T-helper 2 cell treated with Interferon-gamma antibody and Interleukin-4, amounts not matched to agents 5 μg/mL and 100 μg/mL, for 36 hours (primary cell): ENCODE measurements around the gene EXO1.
"Not testable (repeated sequence)": the region's sequence is repeated elsewhere in the genome, so short reads cannot be mapped to it uniquely, and the experiment has no call there.

Experiments used
- DNase-seq: peaks from one replicate; pipeline ENCODE4 v3.0.0; 2021; ENCODE audit warnings: low spot score
- H3K27ac Mint-ChIP-seq: one replicate; pipeline ENCODE4 v1.8.0; 2021; ENCODE audit warnings: mild to moderate bottlenecking, mixed read lengths
- H3K27me3 Mint-ChIP-seq: one replicate; pipeline ENCODE4 v1.8.0; 2021; ENCODE audit warnings: low read depth, mixed read lengths
- H3K36me3 Mint-ChIP-seq: one replicate; pipeline ENCODE4 v1.8.0; 2021; ENCODE audit warnings: low read depth, mixed read lengths
- H3K4me1 Mint-ChIP-seq: one replicate; pipeline ENCODE4 v1.8.0; 2021; ENCODE audit warnings: low read depth, mixed read lengths
- H3K4me3 Mint-ChIP-seq: one replicate; pipeline ENCODE4 v1.8.0; 2022; ENCODE audit warnings: mild to moderate bottlenecking, moderate library complexity, mixed read lengths
- H3K9me3 Mint-ChIP-seq: one replicate; pipeline ENCODE4 v1.8.0; 2021; ENCODE audit warnings: mixed read lengths

The EXO1 gene

DNA sequence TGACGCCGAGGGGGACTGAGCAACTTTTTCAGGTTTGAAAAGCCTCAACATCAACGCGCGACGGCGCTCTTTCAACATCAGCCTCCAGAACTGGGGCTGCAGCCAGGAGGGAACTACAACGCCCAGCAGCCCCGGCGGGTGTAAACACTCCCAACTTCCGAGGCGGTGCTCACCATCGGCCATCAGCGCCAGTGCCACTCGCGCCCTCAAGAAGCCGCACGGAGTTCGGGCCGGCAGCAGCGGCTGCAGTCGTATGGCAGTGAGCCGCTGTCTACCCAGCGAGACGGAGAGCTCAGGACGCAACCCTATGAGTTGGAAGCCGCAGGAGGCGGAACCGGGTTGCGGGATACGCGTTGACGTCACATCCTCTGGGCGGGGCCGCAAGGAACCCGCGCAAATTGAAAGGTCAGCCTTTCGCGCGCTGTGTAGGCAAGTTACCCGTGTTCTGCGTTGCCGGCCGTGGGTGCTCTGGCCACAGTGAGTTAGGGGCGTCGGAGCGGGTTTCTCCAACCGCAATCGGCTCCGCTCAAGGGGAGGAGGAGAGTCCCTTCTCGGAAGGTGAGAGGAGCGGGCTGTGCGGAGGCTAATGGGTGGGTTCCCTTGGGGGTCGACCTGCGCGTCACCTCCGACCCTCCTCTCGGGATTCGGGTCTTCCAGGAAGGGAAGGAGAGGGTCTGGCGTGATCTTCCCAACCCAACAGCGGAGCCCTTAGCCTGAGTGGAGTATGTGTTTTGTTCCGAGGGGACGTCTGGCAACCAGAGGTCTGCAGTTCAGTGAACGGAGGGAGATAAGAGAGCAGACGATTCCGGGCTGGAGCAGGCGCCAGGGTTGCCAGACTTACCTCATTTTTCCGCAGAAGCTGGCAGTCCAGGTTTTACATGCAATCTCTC is at the start of gene EXO1:
Gene EXO1, plus strand, starts transcription at position 409 of the 890 bp plus-strand sequence. CDS start 2,222 bp downstream, outside the sequence.
- H3K9me3 Mint-ChIP-seq, result no peaks in the 10 kb centered on the region
- H3K36me3 Mint-ChIP-seq, result peaks cover 17% of the 10 kb centered on the region
- peak; percentile 89 for DNase-seq
- H3K27me3 Mint-ChIP-seq, result no peaks in the 10 kb centered on the region
- peaks cover 27% of the 10 kb centered on the region for H3K4me1 Mint-ChIP-seq
- peak within 1 kb of the TSS; percentile 95 for H3K4me3 Mint-ChIP-seq
- peak within 1 kb of the TSS; percentile 98 for H3K27ac Mint-ChIP-seq

DNA sequence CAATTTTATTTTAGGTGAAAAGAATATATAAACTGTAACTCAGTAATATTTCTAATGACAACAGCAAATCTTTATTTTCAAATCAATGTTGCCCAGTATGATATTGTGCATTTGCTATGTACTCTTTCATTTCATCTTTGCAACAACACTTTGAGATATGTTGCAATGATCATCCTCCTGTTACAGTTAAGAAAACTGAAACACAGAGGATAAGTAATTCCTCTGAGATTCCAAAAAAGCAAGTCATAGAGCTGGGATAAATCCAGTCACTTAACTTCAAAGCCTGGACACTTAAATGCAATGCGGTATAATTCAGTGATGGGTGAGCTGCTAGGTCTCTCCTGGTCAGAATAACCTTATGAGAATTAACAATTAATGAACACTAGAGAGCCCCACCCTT is 48.6 kb upstream of the EXO1 start:
- H3K36me3 Mint-ChIP-seq, result no peaks in the 10 kb centered on the region
- no peaks in the 10 kb centered on the region for H3K9me3 Mint-ChIP-seq
- H3K4me1 Mint-ChIP-seq, result no peaks in the 10 kb centered on the region
- H3K27ac Mint-ChIP-seq, result no peak overlapping the region
- H3K27me3 Mint-ChIP-seq, result peaks cover 2% of the 10 kb centered on the region
- no peak for DNase-seq
- H3K4me3 Mint-ChIP-seq, result no peak overlapping the region

DNA sequence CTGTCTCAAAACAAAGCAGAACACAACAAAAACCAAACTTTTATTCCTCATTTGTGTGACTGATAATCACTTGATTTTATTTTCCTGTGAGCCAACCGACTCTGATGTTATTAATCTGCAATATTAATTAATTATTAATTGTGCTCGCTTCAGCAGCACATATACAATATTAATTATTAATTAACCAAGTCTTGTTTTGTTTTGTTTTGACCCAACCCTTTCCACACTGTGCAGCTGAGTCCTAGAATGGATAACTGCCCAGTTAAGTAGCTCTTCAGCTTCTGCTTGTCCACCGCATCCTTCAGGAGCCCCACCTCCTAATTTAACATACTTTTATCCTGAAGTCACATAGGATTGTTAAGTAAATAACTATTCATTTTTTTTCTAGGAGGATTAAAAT is 47.4 kb upstream of the EXO1 start:
- peaks cover 2% of the 10 kb centered on the region for H3K27me3 Mint-ChIP-seq
- H3K36me3 Mint-ChIP-seq, result no peaks in the 10 kb centered on the region
- no peak overlapping the region for H3K4me3 Mint-ChIP-seq
- no peak overlapping the region for H3K27ac Mint-ChIP-seq
- H3K4me1 Mint-ChIP-seq, result no peaks in the 10 kb centered on the region
- no peak for DNase-seq
- H3K9me3 Mint-ChIP-seq, result no peaks in the 10 kb centered on the region

DNA sequence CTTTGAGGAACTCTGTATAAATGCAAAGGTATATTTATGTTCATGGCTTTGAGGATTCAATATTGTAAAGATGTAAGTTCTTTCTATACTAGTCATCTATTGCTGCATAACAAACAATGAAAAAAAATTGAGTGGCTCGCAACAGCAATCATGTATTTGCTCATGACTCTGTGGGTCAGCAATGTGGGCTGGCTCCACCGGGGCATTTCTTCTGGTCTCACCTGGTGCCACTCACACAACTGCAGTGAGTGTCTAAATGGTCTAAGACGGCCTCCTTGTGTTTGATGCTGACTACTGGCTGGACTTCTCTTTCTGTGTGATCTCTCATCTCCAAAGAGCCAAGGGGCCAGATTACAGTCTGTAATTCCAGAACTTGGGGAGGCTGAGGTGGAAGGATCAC is 45.1 kb upstream of the EXO1 start:
- Mint-ChIP-seq H3K36me3 (no peaks in the 10 kb centered on the region), H3K27me3 (peaks cover 2% of the 10 kb centered on the region), H3K9me3 (no peaks in the 10 kb centered on the region), H3K4me1 (no peaks in the 10 kb centered on the region), H3K27ac (no peak overlapping the region), H3K4me3 (no peak overlapping the region)
- DNase-seq, result no peak

DNA sequence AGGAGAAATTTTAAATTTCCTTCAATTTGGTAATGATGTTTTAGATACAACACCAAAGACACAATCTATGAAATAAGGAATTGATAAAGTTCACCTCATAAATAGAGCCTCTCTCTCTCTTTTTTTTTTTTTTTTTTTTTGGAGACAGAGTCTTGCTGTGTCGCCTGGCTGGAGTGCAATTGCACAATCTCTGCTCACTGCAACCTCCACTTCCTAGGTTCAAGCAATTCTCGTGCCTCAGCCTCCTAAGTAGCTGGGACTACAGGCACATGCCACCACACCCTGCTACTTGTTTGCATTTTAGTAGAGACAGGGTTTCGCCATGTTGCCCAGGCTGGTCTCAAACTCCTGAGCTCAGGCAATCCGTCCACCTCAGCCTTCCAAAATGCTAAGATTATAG is 43.3 kb upstream of the EXO1 start:
- not testable (repeated sequence) for H3K9me3 Mint-ChIP-seq, H3K27ac Mint-ChIP-seq, H3K27me3 Mint-ChIP-seq, DNase-seq, H3K4me3 Mint-ChIP-seq, H3K36me3 Mint-ChIP-seq, H3K4me1 Mint-ChIP-seq

DNA sequence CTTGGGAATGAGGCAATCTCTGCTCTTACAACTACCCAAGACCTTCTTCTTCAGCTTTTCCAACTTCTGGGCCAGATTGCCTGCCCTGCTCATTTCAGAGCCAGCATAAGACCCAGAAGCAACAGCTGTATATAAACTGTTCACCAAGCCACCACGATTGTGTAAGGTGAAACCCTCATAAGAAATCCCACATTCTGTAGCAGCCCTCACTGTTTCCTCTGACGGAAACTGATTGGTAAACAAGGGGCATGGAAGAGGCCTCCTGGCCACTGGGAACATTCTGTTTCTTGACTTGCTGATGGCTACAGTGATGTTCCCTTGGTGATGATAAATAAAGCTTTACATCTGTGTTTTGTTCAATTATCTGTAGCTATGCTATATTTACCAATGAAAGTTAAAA is 39.7 kb upstream of the EXO1 start:
- Mint-ChIP-seq H3K4me3 (no peak overlapping the region), H3K9me3 (no peaks in the 10 kb centered on the region), H3K27me3 (no peaks in the 10 kb centered on the region), H3K4me1 (no peaks in the 10 kb centered on the region), H3K36me3 (no peaks in the 10 kb centered on the region), H3K27ac (no peak overlapping the region)
- no peak for DNase-seq

DNA sequence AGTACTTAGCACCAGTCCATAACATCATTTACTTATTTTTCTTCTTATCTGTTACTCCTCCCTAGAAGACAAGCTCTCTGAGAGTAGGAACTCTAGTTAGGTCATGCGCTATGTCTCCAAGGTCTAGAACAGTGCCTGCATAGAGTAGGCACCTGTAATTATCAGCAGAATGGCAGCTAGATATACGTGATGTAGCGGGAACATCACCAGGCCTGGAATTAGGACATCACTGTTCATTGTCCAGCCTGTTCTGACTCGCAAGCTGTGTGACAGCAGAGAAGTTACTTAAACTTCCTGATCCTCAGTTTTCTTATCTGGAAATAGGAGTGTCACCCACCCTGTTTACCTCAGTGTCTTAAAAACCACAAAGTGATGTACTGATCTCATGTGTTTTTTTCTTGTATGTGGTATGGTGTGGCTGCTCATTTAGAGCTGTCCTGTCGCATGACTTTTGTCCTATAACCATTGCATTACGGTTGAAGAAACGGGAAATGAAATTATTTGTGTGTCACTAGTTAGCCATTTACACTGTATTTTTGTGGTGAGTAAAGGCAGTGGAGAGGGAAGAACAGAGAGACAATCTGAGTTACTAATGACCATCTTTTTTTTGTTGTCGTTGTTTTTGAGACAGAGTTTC is 37.1 kb upstream of the EXO1 start:
- H3K9me3 Mint-ChIP-seq, result no peaks in the 10 kb centered on the region
- H3K4me3 Mint-ChIP-seq, result no peak overlapping the region
- no peaks in the 10 kb centered on the region for H3K36me3 Mint-ChIP-seq
- no peaks in the 10 kb centered on the region for H3K27me3 Mint-ChIP-seq
- no peak overlapping the region for H3K27ac Mint-ChIP-seq
- H3K4me1 Mint-ChIP-seq, result no peaks in the 10 kb centered on the region
- DNase-seq, result no peak

DNA sequence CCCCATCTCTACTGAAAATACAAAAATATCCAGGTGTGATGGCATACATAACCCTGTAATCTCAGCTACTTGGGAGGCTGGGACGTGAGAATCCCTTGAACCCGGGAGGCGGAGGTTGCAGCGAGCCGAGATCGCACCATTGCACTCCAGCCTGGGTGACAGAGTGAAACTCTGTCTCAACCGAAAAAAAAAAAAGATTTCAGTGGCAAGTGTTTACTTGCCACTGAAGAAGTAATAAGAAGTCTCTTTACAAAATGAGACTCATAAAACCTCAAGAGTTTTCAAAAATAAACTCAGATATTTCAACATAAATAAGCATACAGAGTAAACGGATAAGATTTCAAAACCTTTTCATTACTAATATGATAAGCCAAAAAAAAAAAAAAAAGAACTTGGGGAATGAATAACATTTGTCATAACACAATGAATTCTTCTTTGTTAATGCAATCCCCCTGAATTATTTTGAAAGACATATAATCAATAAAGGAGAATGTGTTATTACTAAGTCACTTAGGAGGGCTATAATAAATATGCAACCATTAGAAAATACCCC is 34.2 kb upstream of the EXO1 start:
- no peaks in the 10 kb centered on the region for H3K36me3 Mint-ChIP-seq
- H3K27ac Mint-ChIP-seq, result no peak overlapping the region
- no peak for DNase-seq
- H3K27me3 Mint-ChIP-seq, result peaks cover 2% of the 10 kb centered on the region
- H3K4me1 Mint-ChIP-seq, result no peaks in the 10 kb centered on the region
- H3K4me3 Mint-ChIP-seq, result no peak overlapping the region
- H3K9me3 Mint-ChIP-seq, result no peaks in the 10 kb centered on the region

DNA sequence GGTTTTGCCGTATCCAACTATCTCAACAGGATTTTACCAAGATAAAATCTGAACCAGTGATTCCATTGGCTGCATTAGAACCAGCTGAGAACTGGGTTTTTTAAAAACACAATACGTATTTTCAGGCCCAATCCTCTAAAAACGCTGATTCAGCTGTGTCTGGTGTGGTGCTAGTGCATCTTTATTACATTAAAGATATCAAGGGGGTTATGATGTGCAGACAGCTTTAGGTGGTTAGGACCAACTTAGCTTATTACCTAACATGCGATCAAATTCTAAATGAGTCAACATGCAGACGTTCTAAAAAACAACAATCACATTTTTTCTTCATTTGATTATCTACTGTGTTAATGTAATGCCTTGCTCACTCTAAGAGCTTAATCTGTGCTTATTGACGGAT is 32.0 kb upstream of the EXO1 start:
- H3K4me3 Mint-ChIP-seq, result no peak overlapping the region
- peaks cover 5% of the 10 kb centered on the region for H3K27me3 Mint-ChIP-seq

DNA sequence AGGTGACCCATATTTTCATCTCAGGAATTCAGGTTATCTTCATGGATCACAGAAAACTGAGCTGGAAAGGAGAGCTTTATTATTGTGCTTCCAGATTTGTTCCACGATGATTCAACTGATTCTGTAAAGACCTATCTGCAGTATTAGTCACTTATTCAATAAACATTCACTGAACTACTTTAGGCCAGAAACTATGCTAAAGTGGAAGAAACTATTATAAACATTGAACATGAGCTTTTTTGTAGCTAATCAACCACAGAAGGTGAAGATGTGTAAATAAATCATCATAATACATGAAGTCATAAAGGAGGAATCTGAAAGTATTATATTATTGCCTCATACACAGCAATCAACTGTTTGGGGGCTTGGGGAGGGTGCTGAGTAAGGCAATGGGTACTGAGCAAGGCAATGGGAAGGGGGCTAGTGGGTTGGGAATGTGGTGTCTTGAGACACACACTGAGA is 30.6 kb upstream of the EXO1 start:
- no peaks in the 10 kb centered on the region for H3K4me1 Mint-ChIP-seq
- DNase-seq, result no peak
- no peak overlapping the region for H3K4me3 Mint-ChIP-seq
- no peak overlapping the region for H3K27ac Mint-ChIP-seq
- H3K36me3 Mint-ChIP-seq, result no peaks in the 10 kb centered on the region
- H3K9me3 Mint-ChIP-seq, result no peaks in the 10 kb centered on the region
- peaks cover 5% of the 10 kb centered on the region for H3K27me3 Mint-ChIP-seq

More for the DNA sequence above, 32.0 kb upstream of the EXO1 start:
- Mint-ChIP-seq H3K27ac (no peak overlapping the region), H3K4me1 (no peaks in the 10 kb centered on the region), H3K9me3 (no peaks in the 10 kb centered on the region), H3K36me3 (no peaks in the 10 kb centered on the region)
- DNase-seq, result no peak

DNA sequence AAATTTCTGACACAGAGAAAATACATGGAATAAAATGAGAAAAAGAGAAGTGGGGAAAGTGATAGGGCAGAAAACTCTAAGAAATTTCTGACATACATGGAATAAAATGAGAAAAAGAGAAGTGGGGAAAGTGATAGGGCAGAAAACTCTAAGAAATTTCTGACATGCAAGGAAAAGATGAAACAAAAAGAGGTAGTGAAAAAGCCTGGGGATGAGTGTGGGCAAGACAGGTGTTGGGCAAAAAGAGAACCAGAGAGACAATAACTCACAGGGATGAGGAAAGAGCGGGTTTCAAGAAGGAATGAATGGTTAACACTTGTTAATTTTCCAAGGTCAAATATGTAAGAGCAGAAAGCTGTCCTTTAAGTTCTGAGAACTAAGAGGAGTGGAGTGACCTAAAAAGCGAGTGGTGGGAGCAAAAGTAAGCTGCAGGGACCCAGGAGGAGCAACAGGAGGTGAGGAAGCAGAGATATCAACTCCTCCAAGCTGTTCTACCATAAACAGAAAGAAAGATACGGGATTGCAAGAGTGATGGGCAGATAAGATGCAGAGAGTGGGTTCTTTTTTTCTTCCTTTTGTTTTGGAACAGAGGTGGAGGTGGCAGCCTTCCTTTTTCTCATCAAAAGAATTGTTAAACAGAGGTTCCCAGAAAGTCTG is 29.9 kb upstream of the EXO1 start:
- Mint-ChIP-seq H3K27ac (no peak overlapping the region), H3K4me1 (no peaks in the 10 kb centered on the region), H3K4me3 (no peak overlapping the region), H3K36me3 (no peaks in the 10 kb centered on the region), H3K9me3 (no peaks in the 10 kb centered on the region), H3K27me3 (peaks cover 5% of the 10 kb centered on the region)
- no peak for DNase-seq

DNA sequence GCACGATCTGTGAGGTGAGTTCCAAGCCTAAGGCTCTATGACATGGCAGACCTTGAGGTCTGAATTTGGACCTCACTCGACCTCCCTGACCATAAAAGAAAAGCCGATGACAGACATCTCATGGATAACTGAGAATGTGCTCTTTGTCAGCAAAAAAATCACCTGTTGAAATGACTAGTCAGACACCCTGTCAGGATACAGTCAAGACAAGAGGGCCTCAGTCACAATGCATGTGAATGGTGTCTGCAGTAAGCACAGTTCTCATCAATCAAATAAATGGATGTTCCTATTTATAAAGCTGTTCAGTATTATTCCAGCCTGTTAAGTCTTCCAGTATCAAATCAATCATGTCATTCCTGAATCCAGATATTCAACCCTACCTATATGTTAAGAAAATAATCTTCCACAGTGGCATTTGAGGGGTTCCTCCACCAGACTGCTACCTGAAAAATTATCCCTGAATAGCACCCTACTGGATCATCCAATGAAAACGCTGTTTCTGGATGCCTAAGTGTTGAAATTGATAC is 28.6 kb upstream of the EXO1 start:
- H3K27ac Mint-ChIP-seq, result no peak overlapping the region

DNA sequence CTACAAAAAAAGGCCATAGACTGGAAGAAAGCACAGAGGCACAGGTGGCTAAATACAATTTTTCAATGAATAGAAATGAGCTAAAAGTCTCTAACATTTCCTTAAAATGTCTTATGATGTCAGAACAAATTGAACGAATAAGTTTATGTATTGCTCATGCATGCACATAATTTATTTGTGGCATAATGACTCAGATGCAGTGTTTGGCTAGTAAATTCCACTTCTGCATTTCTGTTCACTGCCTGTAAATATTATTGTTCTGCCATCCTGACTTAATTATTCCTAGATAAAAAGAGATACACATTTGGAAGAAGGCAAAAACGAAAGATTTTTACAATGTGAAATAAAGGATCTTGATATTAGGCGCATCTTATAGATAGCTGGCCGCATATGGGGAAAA is 26.6 kb upstream of the EXO1 start:
- Mint-ChIP-seq H3K4me3 (no peak overlapping the region), H3K4me1 (no peaks in the 10 kb centered on the region), H3K36me3 (no peaks in the 10 kb centered on the region), H3K27me3 (peaks cover 5% of the 10 kb centered on the region), H3K27ac (no peak overlapping the region), H3K9me3 (no peaks in the 10 kb centered on the region)
- no peak for DNase-seq

More for the DNA sequence above, 28.6 kb upstream of the EXO1 start:
- H3K36me3 Mint-ChIP-seq, result no peaks in the 10 kb centered on the region
- no peak overlapping the region for H3K4me3 Mint-ChIP-seq
- peaks cover 5% of the 10 kb centered on the region for H3K27me3 Mint-ChIP-seq
- H3K4me1 Mint-ChIP-seq, result no peaks in the 10 kb centered on the region
- no peak for DNase-seq
- H3K9me3 Mint-ChIP-seq, result no peaks in the 10 kb centered on the region

DNA sequence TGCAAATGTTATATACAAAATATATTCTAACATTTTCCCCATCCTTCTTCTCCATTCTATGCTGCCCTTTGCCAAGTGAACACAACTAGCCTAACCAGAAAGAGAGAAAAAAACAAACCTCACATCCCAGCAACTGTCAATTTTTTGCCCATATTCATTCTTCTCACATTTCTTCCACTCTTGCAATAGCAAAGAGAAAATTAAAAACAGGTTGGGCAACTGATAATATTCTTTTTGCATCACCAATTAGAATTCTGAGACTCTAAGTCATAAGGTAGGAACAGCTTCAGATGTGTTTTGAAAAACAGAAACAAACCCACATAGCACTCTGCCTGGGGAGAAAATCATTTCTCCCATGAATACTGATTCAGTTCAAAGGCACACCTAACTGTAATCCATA is 25.2 kb upstream of the EXO1 start:
- no peak overlapping the region for H3K27ac Mint-ChIP-seq
- H3K36me3 Mint-ChIP-seq, result no peaks in the 10 kb centered on the region
- no peak overlapping the region for H3K4me3 Mint-ChIP-seq
- DNase-seq, result no peak
- H3K27me3 Mint-ChIP-seq, result peaks cover 5% of the 10 kb centered on the region
- H3K9me3 Mint-ChIP-seq, result no peaks in the 10 kb centered on the region
- no peaks in the 10 kb centered on the region for H3K4me1 Mint-ChIP-seq
